Tibial nerve (tissue), 4 donors: ENCODE results near the gene GLIPR1.

Experiments
- EP300 ChIP-seq, 2 donors: sonication (generic); formaldehyde crosslinking; IDR thresholded peaks; one replicate each; pipeline ENCODE4 v1.6.1; 2017; ENCODE audit warnings: antibody characterized with exemption in 2 of 2, mild to moderate bottlenecking in 1 of 2
- TF ChIP-seq, protein P1 (sequence below), 5 experiments: fragments of 200-600 bp in 3 of 5; fragments of 450-650 bp in 2 of 5; sonication (generic) in 3 of 5; IDR thresholded peaks; one replicate each; pipeline ENCODE4 v1.5.1; 2016 to 2019; ENCODE audit warnings: antibody characterized with exemption in 5 of 5, mild to moderate bottlenecking in 3 of 5, moderate library complexity in 2 of 5

DNA sequence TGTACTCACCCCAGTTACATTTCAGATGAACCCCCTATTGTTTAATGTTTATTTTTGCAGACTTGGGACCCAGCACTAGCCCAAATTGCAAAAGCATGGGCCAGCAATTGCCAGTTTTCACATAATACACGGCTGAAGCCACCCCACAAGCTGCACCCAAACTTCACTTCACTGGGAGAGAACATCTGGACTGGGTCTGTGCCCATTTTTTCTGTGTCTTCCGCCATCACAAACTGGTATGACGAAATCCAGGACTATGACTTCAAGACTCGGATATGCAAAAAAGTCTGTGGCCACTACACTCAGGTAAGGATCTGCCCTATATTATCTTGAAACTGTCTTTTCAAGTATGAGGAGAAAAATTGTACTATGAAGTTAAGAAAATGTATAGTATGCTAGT, 1.2 kb downstream of the GLIPR1 start:
- TF ChIP-seq, protein P1, sequence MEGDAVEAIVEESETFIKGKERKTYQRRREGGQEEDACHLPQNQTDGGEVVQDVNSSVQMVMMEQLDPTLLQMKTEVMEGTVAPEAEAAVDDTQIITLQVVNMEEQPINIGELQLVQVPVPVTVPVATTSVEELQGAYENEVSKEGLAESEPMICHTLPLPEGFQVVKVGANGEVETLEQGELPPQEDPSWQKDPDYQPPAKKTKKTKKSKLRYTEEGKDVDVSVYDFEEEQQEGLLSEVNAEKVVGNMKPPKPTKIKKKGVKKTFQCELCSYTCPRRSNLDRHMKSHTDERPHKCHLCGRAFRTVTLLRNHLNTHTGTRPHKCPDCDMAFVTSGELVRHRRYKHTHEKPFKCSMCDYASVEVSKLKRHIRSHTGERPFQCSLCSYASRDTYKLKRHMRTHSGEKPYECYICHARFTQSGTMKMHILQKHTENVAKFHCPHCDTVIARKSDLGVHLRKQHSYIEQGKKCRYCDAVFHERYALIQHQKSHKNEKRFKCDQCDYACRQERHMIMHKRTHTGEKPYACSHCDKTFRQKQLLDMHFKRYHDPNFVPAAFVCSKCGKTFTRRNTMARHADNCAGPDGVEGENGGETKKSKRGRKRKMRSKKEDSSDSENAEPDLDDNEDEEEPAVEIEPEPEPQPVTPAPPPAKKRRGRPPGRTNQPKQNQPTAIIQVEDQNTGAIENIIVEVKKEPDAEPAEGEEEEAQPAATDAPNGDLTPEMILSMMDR (IDR thresholded peaks at IDR 0.05): no peak
- no peak for TF ChIP-seq EP300 (IDR thresholded peaks at IDR 0.05)
